HepG2 (cell line): ENCODE data around the gene NFATC3. TPM values are rescaled to one million over a fixed set of nuclear protein-coding genes. Genes with fewer than 3 reads are reported as not detected.
A peak's percentile ranks its signal among the peaks of the same experiment; 100 is the strongest.

Experiments
- CAMTA2 ChIP-seq: sonication (generic); formaldehyde crosslinking; IDR thresholded peaks from 2 replicates; pipeline ENCODE4 v1.4.0; 2020; ENCODE audit warnings: mild to moderate bottlenecking, missing genetic modification reagents, borderline replicate concordance
- NONO ChIP-seq, 2 experiments: fragments of 450-650 bp in 1 of 2; sonication (generic) in 1 of 2; formaldehyde crosslinking in 1 of 2; IDR thresholded peaks in 1 of 2; conservative IDR thresholded peaks in 1 of 2; 2 replicates each; pipeline versions ENCODE4 v1.6.1 to v1.8.0; 2017 to 2022; ENCODE audit warnings: mild to moderate bottlenecking in 1 of 2, missing genetic modification reagents in 1 of 2, moderate library complexity in 1 of 2
- SRF ChIP-seq: IDR thresholded peaks from 2 replicates; pipeline ENCODE4 v1.6.1; 2011; ENCODE audit warnings: mild to moderate bottlenecking, low read depth, low read length, moderate library complexity
- U2AF2 ChIP-seq: fragments of 200-400 bp; formaldehyde crosslinking; IDR thresholded peaks from 2 replicates; pipeline ENCODE4 v1.6.1; 2017; ENCODE audit warnings: low read depth, mild to moderate bottlenecking, low read length
- ZFAT ChIP-seq: sonication (generic); formaldehyde crosslinking; conservative IDR thresholded peaks from 2 replicates; pipeline ENCODE4 v1.8.1; 2023; ENCODE audit warnings: missing genetic modification reagents, inconsistent platforms
- ZNF138 ChIP-seq: sonication (generic); formaldehyde crosslinking; IDR thresholded peaks from 2 replicates; pipeline ENCODE4 v1.5.0; 2020; ENCODE audit warnings: mild to moderate bottlenecking, low read depth, missing genetic modification reagents
- ZNF143 ChIP-seq: sonication (generic); formaldehyde crosslinking; IDR thresholded peaks from 2 replicates; pipeline ENCODE4 v1.4.0; 2020; ENCODE audit warnings: missing genetic modification reagents
- ZNF558 ChIP-seq: sonication (generic); formaldehyde crosslinking; IDR thresholded peaks from 2 replicates; pipeline ENCODE4 v1.9.0; 2022; ENCODE audit warnings: mild to moderate bottlenecking, missing genetic modification reagents, borderline replicate concordance
- ZNF7 ChIP-seq: IDR thresholded peaks from 2 replicates; pipeline ENCODE4 v1.6.1; 2016; ENCODE audit warnings: missing biosample characterization, missing genetic modification reagents
- ZNF776 ChIP-seq: sonication (generic); formaldehyde crosslinking; IDR thresholded peaks from 2 replicates; pipeline ENCODE4 v1.4.0; 2020; ENCODE audit warnings: mild to moderate bottlenecking, missing genetic modification reagents
- polyA plus RNA-seq, 8 experiments: library from polyadenylated mRNA; depleted of rRNA in 3 of 8; stranded (reverse) in 7 of 8; unstranded in 1 of 8; fragments of >200 nt; fragmentation: Illumina TruSeq in 4 of 8; extraction: Trizol in 4 of 8; gene quantifications; 2 replicates each; pipeline versions ENCODE4 v1.2.1 to v1.2.3, GENCODE V29; 2011 to 2016; ENCODE audit warnings: low read depth in 4 of 8, missing spikeins in 1 of 8, mixed read lengths in 1 of 8; ENCODE audit not compliant: insufficient read depth in 1 of 8
- total RNA-seq, 5 experiments: library from RNA; depleted of rRNA; stranded (reverse); fragments of >200 nt; fragmentation: Illumina TruSeq; extraction: Trizol; gene quantifications; 2 replicates each; pipeline ENCODE4 v1.2.3, GENCODE V29; 2016; ENCODE audit warnings: low read depth in 1 of 5
- TF ChIP-seq, protein P1 (sequence below): sonication (generic); formaldehyde crosslinking; IDR thresholded peaks from one replicate; pipeline ENCODE4 v1.5.1; 2020; ENCODE audit warnings: mild to moderate bottlenecking, missing genetic modification reagents; ENCODE audit errors: not compliant biosample characterization
- TF ChIP-seq, protein P2 (sequence below): sonication (generic); formaldehyde crosslinking; conservative IDR thresholded peaks from 2 replicates; pipeline ENCODE4 v1.8.0; 2022; ENCODE audit warnings: mild to moderate bottlenecking, moderate library complexity, missing genetic modification reagents
- TF ChIP-seq, protein P3 (sequence below): sonication (generic); formaldehyde crosslinking; IDR thresholded peaks from 2 replicates; pipeline ENCODE4; 2020; ENCODE audit warnings: missing genetic modification reagents, mild to moderate bottlenecking, borderline replicate concordance

The NFATC3 gene
- total and polyA plus RNA-seq, 2 of the 13 experiments (the other 11 are each of a cell fraction or from before 2014, with no cell fraction given) = 52.6 to 62.7 TPM

DNA sequence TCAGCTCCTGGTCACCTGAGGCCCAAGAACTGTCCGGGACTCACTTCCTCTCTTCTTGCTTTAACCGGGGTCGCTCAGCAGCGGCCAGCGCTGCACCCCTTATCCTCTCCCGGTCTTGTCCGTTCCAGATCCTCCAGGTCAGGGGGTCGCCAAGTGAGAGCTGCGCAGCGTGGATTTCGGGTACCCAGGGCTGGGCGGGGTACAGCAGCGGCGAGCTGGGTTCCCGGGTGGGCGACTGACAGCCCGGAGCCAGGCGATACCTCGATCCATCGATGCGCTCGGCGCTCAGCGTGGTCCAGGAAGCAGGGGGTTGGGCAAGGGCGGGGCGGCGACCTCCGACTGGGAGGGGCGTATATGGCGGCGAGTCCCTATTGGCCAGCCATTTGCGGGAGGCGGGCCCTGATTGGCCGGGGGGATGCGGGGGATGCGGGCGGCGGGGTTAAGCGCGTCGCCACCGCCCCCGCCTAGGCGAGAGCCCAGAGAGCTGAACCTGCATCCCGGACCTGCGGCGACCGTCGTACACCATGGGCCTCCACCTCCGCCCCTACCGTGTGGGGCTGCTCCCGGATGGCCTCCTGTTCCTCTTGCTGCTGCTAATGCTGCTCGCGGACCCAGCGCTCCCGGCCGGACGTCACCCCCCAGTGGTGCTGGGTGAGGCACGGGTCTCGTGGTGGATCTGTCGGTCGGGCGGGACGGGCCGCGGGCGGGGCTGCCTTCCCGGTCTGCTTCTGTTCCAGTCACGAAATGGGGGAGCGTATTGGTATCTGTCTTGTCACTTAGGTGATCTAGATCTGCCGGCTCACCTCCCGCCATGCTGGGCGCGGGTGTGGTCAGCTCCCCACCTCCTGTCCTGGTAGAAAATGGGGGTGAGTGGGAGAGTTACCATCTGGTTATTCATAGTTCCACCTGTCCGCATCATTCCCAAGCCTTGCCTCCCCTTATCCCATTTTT is 160.0 kb downstream of the NFATC3 start, which contains the start of gene PLA2G15 (continued):
- TF ChIP-seq, protein P1, sequence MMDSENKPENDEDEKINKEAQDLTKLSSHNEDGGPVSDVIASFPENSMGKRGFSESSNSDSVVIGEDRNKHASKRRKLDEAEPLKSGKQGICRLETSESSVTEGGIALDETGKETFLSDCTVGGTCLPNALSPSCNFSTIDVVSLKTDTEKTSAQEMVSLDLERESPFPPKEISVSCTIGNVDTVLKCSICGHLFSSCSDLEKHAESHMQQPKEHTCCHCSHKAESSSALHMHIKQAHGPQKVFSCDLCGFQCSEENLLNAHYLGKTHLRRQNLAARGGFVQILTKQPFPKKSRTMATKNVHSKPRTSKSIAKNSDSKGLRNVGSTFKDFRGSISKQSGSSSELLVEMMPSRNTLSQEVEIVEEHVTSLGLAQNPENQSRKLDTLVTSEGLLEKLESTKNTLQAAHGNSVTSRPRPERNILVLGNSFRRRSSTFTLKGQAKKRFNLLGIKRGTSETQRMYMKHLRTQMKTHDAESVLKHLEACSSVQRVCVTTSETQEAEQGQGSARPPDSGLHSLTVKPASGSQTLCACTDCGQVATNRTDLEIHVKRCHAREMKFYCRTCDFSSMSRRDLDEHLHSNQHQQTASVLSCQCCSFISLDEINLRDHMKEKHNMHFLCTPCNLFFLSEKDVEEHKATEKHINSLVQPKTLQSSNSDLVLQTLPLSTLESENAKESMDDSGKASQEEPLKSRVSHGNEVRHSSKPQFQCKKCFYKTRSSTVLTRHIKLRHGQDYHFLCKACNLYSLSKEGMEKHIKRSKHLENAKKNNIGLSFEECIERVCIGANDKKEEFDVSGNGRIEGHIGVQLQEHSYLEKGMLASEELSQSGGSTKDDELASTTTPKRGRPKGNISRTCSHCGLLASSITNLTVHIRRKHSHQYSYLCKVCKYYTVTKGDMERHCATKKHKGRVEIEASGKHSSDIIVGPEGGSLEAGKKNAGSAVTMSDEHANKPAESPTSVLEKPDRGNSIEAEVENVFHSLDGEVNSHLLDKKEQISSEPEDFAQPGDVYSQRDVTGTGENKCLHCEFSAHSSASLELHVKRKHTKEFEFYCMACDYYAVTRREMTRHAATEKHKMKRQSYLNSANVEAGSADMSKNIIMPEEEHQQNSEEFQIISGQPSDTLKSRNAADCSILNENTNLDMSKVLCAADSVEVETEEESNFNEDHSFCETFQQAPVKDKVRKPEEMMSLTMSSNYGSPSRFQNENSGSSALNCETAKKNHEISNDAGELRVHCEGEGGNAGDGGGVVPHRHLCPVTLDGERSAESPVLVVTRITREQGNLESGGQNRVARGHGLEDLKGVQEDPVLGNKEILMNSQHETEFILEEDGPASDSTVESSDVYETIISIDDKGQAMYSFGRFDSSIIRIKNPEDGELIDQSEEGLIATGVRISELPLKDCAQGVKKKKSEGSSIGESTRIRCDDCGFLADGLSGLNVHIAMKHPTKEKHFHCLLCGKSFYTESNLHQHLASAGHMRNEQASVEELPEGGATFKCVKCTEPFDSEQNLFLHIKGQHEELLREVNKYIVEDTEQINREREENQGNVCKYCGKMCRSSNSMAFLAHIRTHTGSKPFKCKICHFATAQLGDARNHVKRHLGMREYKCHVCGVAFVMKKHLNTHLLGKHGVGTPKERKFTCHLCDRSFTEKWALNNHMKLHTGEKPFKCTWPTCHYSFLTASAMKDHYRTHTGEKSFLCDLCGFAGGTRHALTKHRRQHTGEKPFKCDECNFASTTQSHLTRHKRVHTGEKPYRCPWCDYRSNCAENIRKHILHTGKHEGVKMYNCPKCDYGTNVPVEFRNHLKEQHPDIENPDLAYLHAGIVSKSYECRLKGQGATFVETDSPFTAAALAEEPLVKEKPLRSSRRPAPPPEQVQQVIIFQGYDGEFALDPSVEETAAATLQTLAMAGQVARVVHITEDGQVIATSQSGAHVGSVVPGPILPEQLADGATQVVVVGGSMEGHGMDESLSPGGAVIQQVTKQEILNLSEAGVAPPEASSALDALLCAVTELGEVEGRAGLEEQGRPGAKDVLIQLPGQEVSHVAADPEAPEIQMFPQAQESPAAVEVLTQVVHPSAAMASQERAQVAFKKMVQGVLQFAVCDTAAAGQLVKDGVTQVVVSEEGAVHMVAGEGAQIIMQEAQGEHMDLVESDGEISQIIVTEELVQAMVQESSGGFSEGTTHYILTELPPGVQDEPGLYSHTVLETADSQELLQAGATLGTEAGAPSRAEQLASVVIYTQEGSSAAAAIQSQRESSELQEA (CRISPR knock-in tag) = peak; percentile 28
- TF ChIP-seq ZNF138 (CRISPR knock-in tag) (peak; percentile 81), ZNF143 (CRISPR knock-in tag) (0 out of 2 replicates have a peak, but pooled peaks have one; percentile 10), CAMTA2 (CRISPR knock-in tag) (0 out of 2 replicates have a peak, but pooled peaks have one; percentile 35), NONO (IDR thresholded peaks at IDR 0.05) (no peak), NONO (CRISPR knock-in tag; conservative IDR thresholded peaks at IDR 0.05) (peak; percentile 93), ZNF776 (CRISPR knock-in tag) (peak; percentile 90), ZNF7 (CRISPR knock-in tag) (no peak), ZNF558 (CRISPR knock-in tag) (peak; percentile 81; the same call in 1 of the 2 replicates), SRF (peak; percentile 95), ZFAT (CRISPR knock-in tag) (no peak), U2AF2 (no peak)
- TF ChIP-seq, protein P2, sequence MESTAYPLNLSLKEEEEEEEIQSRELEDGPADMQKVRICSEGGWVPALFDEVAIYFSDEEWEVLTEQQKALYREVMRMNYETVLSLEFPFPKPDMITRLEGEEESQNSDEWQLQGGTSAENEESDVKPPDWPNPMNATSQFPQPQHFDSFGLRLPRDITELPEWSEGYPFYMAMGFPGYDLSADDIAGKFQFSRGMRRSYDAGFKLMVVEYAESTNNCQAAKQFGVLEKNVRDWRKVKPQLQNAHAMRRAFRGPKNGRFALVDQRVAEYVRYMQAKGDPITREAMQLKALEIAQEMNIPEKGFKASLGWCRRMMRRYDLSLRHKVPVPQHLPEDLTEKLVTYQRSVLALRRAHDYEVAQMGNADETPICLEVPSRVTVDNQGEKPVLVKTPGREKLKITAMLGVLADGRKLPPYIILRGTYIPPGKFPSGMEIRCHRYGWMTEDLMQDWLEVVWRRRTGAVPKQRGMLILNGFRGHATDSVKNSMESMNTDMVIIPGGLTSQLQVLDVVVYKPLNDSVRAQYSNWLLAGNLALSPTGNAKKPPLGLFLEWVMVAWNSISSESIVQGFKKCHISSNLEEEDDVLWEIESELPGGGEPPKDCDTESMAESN (CRISPR knock-in tag) = peak; percentile 41; the same call in 1 of the 2 replicates
- TF ChIP-seq, protein P3, sequence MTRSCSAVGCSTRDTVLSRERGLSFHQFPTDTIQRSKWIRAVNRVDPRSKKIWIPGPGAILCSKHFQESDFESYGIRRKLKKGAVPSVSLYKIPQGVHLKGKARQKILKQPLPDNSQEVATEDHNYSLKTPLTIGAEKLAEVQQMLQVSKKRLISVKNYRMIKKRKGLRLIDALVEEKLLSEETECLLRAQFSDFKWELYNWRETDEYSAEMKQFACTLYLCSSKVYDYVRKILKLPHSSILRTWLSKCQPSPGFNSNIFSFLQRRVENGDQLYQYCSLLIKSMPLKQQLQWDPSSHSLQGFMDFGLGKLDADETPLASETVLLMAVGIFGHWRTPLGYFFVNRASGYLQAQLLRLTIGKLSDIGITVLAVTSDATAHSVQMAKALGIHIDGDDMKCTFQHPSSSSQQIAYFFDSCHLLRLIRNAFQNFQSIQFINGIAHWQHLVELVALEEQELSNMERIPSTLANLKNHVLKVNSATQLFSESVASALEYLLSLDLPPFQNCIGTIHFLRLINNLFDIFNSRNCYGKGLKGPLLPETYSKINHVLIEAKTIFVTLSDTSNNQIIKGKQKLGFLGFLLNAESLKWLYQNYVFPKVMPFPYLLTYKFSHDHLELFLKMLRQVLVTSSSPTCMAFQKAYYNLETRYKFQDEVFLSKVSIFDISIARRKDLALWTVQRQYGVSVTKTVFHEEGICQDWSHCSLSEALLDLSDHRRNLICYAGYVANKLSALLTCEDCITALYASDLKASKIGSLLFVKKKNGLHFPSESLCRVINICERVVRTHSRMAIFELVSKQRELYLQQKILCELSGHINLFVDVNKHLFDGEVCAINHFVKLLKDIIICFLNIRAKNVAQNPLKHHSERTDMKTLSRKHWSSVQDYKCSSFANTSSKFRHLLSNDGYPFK (CRISPR knock-in tag) = peak; percentile 82
